Limb (tissue), 2 donors: ENCODE results near the gene ZNF609.
"Not testable (repeated sequence)": the region's sequence is repeated elsewhere in the genome, so short reads cannot be mapped to it uniquely, and the experiment has no call there.

Source experiments
- DNase-seq, 2 donors: peaks; one replicate each; pipeline ENCODE4 v3.0.0-alpha.2; 2016; ENCODE audit errors: extremely low spot score in 2 of 2

The ZNF609 gene

DNA sequence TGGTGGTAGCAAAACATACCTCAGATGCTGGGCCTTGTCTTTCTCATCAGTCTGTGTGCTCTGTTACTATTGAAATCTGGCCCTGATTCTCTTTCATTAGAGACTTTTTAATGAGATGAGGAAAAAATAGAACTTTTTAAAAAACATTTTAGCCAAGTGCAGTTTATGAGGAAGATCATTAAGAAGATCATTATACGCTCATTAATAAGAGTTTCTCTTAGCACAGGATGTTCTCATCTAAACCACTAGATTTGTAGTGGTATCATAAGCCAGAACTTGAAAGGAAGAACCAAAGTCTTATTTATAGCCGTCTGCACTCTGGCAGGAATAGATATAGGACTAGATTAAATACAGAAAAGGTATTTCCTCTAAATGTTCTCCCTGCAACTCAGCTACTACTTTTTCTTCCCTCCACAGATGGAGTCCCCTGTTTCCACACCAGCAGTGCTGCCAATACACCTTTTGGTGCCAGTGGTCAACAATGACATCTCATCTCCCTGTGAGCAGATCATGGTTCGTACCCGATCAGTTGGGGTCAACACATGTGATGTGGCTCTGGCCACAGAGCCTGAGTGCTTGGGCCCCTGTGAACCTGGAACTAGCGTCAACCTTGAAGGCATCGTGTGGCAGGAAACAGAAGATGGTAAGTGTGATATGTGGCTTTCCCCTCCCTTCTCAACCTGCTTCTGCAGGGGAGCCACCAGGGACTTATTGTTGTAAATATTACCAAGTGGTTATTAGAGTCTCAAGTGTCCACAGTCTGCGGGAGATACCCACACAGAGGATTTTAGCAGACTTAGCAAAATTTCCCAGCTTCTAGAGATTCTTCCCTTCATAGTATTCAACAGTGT lies 162.3 kb downstream of the ZNF609 start:
- DNase-seq = no peak

DNA sequence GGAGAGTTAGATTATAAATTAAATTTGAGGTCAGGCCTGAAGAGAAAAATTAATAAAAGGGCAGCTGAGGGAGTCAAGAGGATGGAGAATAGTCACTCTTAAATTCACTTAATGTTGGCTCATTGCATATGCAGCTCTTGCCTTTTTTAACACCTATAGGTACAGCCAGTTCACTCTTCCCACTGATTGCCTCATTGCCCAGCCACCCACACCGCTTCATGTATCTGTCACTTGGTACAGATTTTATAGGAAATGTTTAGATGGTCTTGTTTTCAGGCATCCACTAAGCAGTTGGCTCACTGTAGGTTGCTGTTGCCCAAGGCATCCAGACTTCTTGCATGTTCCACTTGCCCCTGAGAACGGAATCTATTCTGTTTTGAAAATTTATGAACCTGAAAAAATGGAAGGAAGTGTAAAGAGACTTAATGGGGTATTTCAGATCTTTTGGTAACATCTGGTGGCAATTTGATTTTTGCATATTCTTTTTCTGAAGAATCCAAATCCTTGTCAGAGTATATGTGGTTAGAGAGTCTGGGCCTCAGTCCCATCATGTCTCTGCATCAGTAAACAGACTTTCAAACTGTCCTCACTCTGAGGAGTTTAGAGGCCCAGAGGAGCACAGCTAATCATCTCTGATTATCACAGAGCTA lies 163.1 kb downstream of the ZNF609 start:
- no peak for DNase-seq

DNA sequence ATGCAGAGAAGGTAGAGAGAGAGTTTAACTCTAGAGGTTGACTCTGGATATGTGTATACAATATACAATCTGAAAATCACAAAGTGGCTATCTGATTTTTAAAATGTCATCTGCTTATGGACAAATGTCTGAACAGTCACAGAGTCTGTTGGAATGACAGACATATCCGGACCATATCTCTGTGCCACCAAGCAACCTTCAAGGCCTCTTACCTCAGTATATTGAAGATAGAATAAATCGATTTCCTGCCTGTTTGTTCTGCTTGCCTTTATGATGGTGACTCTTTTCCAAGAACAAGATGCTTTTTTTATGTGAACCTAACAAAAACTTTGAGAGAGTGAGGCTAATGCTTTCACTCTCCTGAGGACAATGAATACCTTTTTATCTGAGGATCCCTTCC lies 163.9 kb downstream of the ZNF609 start:
- DNase-seq = no peak

DNA sequence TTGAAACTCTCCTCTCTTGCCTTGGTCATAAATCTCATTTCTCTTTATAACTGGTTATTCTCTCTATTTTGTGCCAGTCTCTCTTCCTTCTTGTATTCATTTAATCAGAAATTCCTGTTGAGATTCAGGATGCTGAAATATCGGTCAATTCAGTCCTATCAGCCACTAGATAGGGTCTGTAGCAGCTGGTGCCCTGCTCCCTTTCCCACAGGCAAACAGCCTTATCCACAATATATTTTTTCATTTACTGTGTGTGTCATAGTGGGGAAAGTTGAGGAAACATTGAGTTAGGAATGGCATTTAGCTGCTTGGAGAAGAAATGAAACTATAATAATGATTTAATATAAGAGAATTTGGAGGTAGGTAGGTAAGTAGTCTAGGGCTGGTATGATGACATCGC lies 168.7 kb downstream of the ZNF609 start:
- no peak for DNase-seq

DNA sequence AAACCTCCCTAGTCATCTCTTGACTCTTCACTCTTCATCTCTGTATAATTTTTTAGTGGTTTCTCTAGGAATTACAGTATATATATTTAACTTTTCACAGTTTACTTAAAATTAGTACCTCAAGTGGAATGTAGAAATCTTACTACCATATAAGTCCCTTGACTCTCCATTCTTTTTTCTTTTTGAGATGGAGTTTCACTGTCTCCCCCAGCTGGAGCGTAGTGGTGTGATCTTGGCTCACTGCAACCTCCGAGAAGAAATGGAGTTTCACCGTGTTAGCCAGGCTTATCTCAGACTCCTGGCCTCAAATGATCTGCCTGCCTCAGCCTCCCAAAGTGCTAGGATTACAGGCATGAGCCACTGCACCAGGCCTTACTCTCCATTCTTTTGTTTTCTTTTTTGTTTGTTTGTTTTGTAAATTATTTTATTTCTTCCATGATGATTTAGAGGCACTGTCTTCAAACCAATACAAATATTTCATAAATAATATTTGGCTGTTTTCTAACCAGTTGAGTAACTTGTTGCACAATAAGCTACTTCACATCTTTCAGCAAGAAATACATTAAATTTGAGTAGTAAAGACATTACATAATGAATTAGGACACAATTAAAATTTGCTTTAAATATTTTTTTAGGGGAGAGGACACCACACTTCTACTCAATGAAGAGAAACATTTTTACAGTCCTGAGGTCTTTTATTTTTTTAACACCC lies 170.2 kb downstream of the ZNF609 start:
- DNase-seq = no peak

DNA sequence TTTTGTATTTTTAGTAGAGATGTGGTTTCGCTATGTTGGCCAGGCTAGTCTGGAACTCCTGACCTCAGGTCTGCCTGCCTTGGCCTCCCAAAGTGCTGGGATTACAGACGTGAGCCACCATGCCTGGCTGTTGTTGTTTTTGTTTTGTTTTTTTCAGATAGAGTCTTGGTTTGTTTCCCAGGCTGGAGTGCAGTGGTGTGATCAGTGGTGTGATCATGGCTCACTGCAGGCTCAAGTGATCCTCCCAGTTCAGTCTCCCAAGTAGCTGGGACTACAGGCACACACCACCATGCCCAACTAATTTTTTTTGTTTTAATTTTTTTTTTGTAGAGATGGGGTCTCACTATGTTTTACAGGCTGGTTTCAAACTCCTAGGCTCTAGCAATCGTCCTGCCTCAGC lies 172.3 kb downstream of the ZNF609 start:
- DNase-seq = not testable (repeated sequence)

DNA sequence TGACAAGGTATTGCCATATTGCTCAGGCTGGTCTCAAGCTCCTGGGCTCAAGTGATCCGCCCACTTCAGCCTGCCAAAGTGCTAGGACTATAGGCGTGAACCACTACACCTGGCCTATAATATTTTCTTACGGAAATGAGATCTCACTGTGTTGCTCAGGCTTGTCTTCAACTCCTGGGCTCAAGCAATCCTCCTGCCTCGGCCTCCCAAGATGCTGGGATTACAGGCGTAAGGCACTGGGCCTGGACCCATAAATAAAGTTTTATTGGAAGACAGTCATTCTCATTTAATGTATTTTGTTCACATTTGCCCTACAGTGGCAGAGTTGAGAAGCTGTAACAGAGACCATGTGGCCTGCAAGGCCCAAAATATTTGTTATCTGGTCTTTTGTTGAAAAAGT lies 173.0 kb downstream of the ZNF609 start:
- no peak for DNase-seq

DNA sequence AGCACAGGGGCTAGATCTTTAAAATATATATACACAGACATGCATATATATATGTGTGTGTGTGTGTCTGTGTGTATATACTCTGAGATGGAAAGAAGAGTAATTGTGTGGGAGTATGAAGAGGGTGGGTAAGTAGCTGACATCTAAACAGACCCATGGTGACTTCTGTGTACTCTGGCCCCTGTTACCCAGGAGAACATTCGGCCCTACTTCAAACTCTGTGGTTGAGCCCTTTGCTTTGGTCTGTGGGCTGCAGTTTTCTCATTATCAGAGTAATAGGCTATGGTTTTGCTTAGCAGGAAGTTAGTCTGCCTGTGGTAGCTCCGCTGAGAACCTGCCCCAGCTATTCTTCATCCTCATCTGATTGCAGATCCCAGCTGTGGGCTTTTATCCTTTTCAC lies 173.6 kb downstream of the ZNF609 start:
- DNase-seq = no peak

DNA sequence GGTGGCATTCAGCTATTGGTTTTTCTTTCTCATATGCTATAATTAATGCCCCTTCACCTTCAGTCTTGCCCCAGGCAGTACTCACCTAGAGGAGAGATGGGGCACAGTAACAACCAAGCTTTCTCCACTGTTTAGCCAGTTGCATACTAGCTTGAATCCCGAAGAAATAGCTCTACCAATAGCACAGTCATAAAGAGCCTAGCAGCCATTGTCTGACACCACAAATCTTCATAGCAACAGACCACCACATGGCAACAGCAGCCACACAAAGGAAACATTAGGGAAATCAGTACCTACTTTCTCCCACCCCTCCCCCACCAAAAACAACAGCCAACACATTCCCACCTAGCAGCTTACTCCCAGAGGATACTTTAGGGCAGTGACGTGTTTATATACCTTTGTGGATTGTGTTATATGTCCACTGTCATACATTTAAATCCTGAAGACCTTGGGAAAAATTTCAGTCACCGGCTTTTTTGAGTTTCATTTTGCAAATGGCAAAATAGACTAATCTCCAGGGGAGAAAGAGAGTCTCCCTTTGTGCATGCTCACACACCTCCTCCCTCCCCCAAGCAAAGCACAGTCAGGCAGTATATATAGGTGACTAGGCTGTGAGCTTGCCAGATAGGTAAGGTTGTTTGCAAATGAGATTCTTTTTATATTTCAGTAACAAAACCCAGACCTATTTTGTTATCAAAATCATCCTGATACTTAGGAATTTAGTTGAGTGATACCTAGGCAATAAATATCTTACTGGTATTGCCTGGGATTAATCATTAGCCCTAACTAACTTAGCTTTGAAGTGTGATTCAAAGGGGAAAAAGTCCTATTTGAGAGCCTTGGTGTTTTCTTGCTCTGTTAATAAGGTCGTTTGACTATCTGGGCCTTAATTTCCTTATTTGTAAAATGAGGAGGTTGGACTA lies 174.5 kb downstream of the ZNF609 start:
- DNase-seq = peak in 1 of 2 donors; percentile 51

DNA sequence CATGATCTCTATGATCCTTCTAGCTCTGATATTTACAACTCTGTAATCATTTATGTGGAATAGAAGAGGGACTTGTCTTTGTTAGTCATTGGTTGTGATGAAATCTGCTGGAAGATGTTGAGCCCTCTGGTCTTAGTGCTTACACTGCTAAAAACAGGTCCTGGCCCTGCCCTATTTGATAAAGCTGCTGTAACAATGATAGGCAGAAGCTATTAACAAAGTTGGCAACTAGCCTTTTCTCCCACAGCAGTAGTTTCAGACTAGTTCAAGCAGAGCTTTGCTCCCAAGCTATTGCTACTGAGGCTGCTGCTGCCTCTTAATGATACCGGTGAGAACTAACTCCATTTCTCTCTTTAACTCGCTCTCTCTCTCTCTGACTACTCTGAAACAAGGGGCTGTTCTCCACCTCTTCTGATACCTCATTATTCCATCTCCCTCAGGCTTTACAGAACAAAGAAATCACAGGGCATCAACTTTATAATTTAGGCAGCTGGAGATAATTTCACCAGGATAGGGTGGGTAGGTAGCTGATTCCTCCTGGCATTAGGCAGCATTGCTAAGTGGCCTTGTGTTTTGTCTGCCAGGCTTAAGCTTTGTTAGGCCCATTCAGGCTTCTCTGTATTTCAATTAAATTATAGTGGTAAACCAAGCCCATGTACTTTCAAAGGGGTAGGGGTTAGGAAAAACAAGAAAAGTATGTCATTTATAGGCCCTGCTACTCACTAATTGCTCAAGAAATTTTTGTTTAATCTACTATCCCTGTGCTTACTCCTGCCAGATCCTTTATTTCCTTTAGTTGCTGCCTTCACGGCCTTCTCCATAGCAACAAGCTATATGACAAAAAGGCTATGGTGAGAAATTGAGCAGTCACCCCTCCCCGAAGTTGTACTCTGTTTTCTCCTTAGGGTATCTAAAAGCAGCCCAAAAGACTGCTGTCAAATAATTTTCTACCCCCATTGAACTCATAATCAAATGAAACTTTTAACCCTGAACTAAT lies 175.4 kb downstream of the ZNF609 start:
- DNase-seq = peak; percentile 31 to 33

DNA sequence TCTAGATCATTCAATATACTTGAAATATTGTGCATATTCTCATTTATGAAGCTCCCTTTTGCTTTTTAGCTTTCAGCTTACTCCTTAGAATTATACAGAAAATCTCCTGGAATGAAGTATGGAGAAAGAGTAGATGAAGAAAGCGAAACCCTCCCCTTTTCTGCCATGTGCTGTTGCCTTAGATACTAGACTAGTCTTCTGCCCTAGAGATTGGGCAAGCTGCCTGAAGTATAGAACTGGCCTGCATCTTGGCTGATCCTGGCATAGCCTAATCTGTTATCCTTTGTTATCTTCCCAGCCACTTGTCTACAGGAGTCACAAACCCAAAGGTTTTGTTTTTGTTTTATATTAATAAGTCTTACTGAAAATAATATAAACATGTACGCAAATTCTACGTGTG lies 176.2 kb downstream of the ZNF609 start:
- DNase-seq = no peak

DNA sequence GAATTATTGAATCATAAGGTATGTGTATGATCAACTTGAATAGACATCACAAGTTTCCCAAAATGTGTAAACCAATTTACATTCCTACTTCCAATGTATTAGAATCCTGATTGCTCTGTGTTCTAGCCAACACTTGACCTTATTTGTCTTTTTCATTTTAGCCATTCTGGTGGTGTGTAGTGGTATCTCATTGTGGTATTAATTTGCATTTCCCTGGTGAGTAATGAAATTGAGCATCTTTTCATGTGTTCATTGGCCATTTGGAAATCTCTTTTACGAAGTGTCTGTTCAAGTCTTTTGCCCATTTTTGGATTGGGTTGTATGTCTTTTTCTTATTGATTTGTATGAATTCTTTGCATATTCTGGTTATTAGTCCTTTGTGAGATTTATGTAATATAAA lies 177.0 kb downstream of the ZNF609 start:
- DNase-seq = no peak

DNA sequence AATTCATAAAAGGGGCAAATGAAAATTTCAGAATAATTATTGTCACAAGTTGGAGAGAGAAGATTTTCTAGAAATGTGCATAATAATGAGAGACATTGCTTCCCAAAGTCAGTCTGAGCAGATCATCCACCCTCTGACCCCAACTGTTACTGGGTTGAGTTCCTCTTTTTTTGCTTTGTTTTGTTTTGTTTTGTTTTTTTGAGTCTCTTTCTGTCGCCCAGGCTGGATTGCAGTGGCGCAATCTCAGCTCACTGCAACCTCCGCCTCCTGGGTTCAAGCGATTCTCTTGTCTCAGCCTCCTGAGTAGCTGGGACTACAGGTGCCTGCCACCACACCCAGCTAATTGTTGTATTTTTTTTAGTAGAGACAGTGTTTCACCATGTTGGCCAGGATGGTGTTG lies 179.4 kb downstream of the ZNF609 start:
- DNase-seq = not testable (repeated sequence)

DNA sequence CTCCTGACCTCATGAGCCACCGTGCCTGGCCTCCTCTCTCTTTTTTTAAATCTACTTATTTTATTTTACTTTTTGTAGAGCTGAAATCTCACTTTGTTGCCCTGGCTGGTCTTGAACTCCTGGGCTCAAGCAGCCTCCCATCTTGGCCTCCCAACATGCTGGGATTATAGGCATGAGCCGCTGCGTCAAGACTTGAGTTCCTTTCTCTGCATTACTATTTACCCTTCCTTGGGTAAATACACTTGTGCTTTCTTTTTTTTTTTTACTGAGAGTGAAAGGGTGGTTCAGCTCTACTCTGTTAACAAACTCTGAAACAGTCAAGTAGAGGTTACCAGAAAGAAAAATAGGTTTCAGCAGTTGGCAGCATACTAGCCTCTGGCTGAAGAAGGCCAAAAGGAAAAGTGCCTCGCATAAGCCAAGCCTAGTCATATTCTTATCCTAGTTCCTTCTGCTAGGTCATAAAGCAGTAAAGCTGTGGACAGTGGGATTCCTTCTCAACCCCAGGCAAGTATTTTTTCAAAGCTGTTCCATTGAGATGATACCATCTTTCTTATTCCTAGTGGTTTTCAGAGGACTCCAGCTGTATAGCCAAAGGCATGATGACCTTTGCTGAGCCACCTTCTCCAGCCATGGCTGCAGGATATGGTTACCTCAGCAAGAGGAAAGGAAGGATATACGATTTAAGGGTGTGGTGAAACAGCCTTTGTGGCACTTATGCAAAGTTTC lies 179.9 kb downstream of the ZNF609 start:
- no peak for DNase-seq

DNA sequence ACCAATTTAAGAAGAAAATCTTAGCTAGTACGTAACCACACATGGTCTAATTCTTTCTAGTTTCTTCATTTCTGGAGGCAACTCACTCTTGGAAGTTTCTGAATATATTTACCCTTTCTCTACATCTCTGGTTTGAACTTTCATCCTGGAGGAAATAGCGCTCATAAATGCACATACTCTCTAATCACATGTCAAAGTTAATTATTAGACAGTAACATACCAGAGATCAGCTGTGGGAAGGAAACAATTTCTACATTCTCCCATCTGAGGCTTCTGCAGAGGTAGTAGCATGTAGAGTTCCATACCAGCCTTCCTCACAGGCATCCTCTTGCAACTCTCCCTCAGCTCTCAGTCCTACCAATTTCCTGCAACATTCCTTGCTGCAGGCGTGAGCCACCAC lies 182.5 kb downstream of the ZNF609 start:
- DNase-seq = no peak

DNA sequence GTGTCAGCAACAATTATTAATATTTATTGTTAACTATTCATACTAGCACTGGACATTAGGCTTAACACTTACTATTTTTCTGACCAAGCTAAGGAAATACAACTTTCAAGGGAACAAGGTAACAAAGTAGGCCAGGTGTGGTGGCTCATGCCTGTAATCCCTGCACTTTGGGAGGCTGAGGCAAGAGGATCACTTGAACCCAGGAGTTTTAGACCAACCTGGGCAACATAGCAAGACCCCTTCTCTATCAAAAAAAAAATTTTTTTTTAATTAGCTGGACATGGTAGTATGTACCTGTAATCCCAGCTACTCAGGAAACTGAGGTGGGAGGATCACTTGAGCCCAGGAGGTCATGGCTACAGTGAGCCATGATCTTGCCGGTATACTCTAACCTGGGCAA lies 183.3 kb downstream of the ZNF609 start:
- no peak for DNase-seq

DNA sequence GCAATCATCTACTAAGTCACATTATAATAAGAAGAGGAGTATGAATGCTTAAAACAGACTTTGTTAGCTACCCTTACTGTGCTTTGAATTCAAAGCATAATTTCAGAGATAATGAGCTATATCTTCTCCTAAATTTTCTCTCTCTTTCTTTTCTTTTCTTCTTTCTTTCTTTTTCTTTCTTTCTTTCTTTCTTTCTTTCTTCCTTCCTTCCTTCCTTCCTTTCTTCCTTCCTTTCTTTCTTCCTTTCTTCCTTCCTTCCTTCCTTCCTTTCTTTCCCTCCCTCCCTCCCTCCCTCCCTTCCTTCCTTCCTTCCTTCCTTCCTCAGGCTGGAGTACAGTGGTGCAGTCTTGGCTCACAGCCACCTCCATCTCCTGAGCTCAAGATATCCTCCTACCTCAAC lies 184.4 kb downstream of the ZNF609 start:
- DNase-seq = not testable (repeated sequence)

DNA sequence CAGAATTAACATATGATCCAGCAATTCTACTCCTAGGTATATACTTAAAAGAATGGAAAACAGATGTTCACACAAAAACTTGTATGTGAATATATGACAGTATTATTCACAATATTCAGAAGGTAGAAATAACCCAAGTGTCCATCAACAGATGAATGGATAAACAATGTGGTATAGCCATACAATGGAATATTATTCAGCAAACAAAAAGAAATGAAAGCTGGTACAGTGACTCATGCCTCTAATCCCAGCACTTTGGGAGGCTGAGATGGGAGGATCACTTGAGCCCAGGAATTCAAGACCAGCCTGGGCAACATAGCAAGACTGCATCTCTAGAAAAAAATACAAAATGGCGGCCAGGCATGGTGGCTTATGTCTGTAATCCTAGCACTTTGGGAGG lies 185.6 kb downstream of the ZNF609 start:
- no peak for DNase-seq

DNA sequence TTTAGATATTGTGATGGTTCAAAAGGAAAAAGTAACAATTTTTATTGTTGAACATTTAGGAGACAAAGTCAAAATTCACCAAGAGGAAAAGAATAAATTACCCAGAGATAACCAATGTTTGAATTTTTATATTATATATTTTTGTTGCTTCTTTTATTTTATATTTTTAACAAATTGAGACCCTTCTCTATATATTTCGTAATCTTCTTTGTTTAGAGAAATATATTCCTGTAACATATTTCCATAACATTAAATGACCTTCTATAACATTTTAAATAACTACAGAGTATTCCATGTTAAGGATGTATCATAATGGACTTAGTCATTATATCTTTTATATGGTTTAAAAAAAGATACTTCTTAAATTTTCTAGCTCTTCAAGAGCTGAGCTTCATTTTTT lies 187.0 kb downstream of the ZNF609 start:
- no peak for DNase-seq
